ENCODE data around the gene FMN1.

FMN1 gene

DNA sequence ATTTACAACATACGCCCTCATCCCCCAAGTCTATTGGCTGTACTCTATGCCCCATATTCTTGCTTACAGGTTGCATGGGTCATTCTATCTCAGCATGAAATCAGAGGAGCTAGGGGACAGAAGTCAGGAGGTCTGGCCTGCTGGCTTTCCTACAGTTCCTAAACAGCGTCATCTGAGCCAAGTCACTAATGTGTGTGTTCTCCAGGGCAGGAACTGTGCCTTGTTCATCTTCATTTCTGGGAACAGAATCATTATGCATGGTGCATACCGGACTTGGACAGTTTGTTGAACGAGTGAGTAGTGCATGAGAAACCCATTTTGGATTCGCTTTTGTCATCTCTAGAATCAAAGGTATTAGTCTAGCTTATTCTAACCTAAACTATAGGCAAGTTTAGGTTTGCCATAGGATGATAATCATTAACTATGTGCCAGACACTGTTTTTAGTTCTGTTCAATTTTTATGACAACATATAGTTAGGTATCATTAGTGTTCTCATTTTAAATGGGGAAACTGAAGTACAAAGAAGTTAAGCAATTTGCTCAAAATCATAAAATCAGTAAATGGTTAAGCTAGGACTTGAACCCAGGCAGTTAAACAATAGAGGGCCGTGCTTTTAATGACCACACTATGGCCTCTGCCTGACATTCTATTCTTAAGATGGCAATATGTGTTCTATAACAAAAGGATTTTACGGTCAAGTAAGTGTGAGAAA lies 105.2 kb downstream of the FMN1 start:
- H3K23ac ChIP-seq (ENCODE audit: low read length): no peak overlapping the region
- no peaks in the 10 kb centered on the region for H3K36me3 ChIP-seq (ENCODE audit: control insufficient read depth in 1 of 2, insufficient read depth in 2 of 2, low read length in 2 of 2)
- H4K91ac ChIP-seq (ENCODE audit: low read depth, low read length): no peak overlapping the region
- peaks cover 2% of the 10 kb centered on the region for H3K9me3 ChIP-seq (ENCODE audit: insufficient read depth, low read depth, low read length)
- H3K4ac ChIP-seq (ENCODE audit: low read depth, low read length): no peak overlapping the region
- H3K4me1 ChIP-seq (ENCODE audit: control insufficient read depth in 1 of 2, insufficient read depth in 2 of 2, low read length in 2 of 2): no peaks in the 10 kb centered on the region
- no peaks in the 10 kb centered on the region for H3K27me3 ChIP-seq (ENCODE audit: insufficient read depth, low read length)
- H2BK120ac ChIP-seq (ENCODE audit: insufficient read depth, low read length, poor library complexity): no peak overlapping the region
- WGBS (ENCODE audit: extremely low coverage, insufficient coverage, insufficient read length): 100% methylated on average over 1 of the region's 7 CpGs
- no peak overlapping the region for H3K4me2 ChIP-seq (ENCODE audit: low read length)
- no peak overlapping the region for H2AFZ ChIP-seq (ENCODE audit: insufficient read depth, low read length, poor library complexity)
- H3K14ac ChIP-seq (ENCODE audit: low read length): no peak overlapping the region
- no peak overlapping the region for H2BK5ac ChIP-seq (ENCODE audit: low read depth, low read length, poor library complexity)
- no peak overlapping the region for H2AK5ac ChIP-seq (ENCODE audit: low read length)
- no peak for DNase-seq
- no peak overlapping the region for H3K18ac ChIP-seq (ENCODE audit: low read length)
- no peak overlapping the region for H3K27ac ChIP-seq (ENCODE audit: low read depth, low read length)
- H3K4me3 ChIP-seq (ENCODE audit: low read depth, low read length): no peak overlapping the region
- no peak overlapping the region for H4K12ac ChIP-seq (ENCODE audit: low read depth, low read length)
- H3K79me1 ChIP-seq (ENCODE audit: low read length): no peaks in the 10 kb centered on the region
- no peak overlapping the region for H4K8ac ChIP-seq (ENCODE audit: low read depth, low read length)
- no peak overlapping the region for H3K9ac ChIP-seq (ENCODE audit: low read length)
- H3K79me2 ChIP-seq (ENCODE audit: control insufficient read depth, insufficient read depth, low read length, poor library complexity): no peaks in the 10 kb centered on the region
- no peak overlapping the region for H2BK12ac ChIP-seq (ENCODE audit: low read length)

DNA sequence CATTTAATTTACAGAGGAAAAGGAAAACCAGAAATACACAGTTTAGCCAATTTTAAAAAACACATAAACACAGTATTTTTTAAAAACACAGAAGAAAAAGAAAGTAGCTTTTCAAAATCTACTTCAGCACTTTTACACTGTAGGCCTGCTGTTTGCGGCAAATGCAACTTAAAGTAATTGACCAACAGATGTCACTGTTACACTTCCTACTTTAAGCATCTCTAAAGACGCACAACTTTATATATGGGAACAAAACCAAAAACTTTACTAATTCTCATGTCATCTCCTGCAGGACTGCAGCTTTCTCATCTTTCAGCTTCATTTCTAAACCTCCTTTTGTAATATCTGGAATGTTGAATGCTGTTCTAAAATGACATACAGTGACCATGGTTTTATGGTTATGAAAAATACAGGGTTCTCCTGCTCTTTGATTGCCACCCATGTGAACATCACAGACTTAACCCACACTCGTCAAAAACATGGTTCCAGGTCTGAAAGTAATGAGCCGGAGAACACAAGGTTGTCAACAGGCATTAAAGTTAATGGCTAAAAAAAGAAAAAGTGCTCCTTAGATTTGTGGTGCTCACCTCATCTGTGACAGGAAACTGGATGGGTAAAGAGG lies 107.9 kb downstream of the FMN1 start:
- Histone ChIP-seq H3K14ac (ENCODE audit: low read length) (no peak overlapping the region), H3K9ac (ENCODE audit: low read length) (no peak overlapping the region), H3K79me2 (ENCODE audit: control insufficient read depth, insufficient read depth, low read length, poor library complexity) (no peaks in the 10 kb centered on the region), H3K27ac (ENCODE audit: low read depth, low read length) (no peak overlapping the region), H2AK5ac (ENCODE audit: low read length) (no peak overlapping the region), H2BK12ac (ENCODE audit: low read length) (no peak overlapping the region), H3K79me1 (ENCODE audit: low read length) (peaks cover 4% of the 10 kb centered on the region), H3K9me3 (ENCODE audit: insufficient read depth, low read depth, low read length) (no peaks in the 10 kb centered on the region), H4K8ac (ENCODE audit: low read depth, low read length) (no peak overlapping the region), H2BK120ac (ENCODE audit: insufficient read depth, low read length, poor library complexity) (no peak overlapping the region), H4K12ac (ENCODE audit: low read depth, low read length) (no peak overlapping the region), H3K18ac (ENCODE audit: low read length) (no peak overlapping the region), H3K27me3 (ENCODE audit: insufficient read depth, low read length) (no peaks in the 10 kb centered on the region), H3K4me3 (ENCODE audit: low read depth, low read length) (no peak overlapping the region), H2AFZ (ENCODE audit: insufficient read depth, low read length, poor library complexity) (no peak overlapping the region), H3K4me2 (ENCODE audit: low read length) (no peak overlapping the region), H2BK5ac (ENCODE audit: low read depth, low read length, poor library complexity) (no peak overlapping the region), H4K91ac (ENCODE audit: low read depth, low read length) (no peak overlapping the region), H3K36me3 (ENCODE audit: control insufficient read depth in 1 of 2, insufficient read depth in 2 of 2, low read length in 2 of 2) (no peaks in the 10 kb centered on the region), H3K4me1 (ENCODE audit: control insufficient read depth in 1 of 2, insufficient read depth in 2 of 2, low read length in 2 of 2) (peaks cover 6% of the 10 kb centered on the region in 2 experiments), H3K23ac (ENCODE audit: low read length) (no peak overlapping the region), H3K4ac (ENCODE audit: low read depth, low read length) (no peak overlapping the region)
- WGBS (ENCODE audit: extremely low coverage, insufficient coverage, insufficient read length): no CpG with 5 or more reads among the region's 4 CpGs
- DNase-seq: peak in 1 of 2 donors; percentile 74

DNA sequence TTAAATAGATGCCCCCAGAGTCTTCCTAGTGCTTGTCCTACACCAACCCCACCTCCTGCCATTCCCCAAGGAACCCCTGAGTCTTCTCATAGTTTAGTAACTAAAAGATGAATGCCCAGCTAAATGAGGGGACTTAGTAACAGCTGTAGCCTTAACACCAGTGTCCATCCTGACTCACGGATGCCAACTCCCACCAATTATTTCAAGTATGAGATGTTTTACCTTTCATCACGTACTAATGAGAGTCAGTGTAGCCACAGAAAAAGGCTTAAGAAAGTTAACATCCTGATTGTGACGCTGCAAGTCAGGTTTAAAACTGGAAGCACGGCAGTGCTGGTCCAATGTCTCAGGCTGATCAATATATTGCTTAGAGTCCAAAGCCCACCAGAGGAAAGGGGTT lies 109.9 kb downstream of the FMN1 start:
- Histone ChIP-seq H4K91ac (ENCODE audit: low read depth, low read length) (peak overlapping the region; percentile 28), H3K23ac (ENCODE audit: low read length) (no peak overlapping the region), H3K79me1 (ENCODE audit: low read length) (peaks cover 4% of the 10 kb centered on the region), H3K27ac (ENCODE audit: low read depth, low read length) (no peak overlapping the region), H2BK5ac (ENCODE audit: low read depth, low read length, poor library complexity) (no peak overlapping the region), H4K12ac (ENCODE audit: low read depth, low read length) (no peak overlapping the region), H3K18ac (ENCODE audit: low read length) (no peak overlapping the region), H3K9me3 (ENCODE audit: insufficient read depth, low read depth, low read length) (no peaks in the 10 kb centered on the region), H2BK120ac (ENCODE audit: insufficient read depth, low read length, poor library complexity) (peak overlapping the region; percentile 31), H2AK5ac (ENCODE audit: low read length) (no peak overlapping the region), H3K4ac (ENCODE audit: low read depth, low read length) (no peak overlapping the region), H3K4me3 (ENCODE audit: low read depth, low read length) (no peak overlapping the region), H2AFZ (ENCODE audit: insufficient read depth, low read length, poor library complexity) (no peak overlapping the region), H3K4me2 (ENCODE audit: low read length) (no peak overlapping the region), H3K79me2 (ENCODE audit: control insufficient read depth, insufficient read depth, low read length, poor library complexity) (no peaks in the 10 kb centered on the region), H3K36me3 (ENCODE audit: control insufficient read depth in 1 of 2, insufficient read depth in 2 of 2, low read length in 2 of 2) (no peaks in the 10 kb centered on the region), H3K4me1 (ENCODE audit: control insufficient read depth in 1 of 2, insufficient read depth in 2 of 2, low read length in 2 of 2) (peaks cover 6% of the 10 kb centered on the region in 2 experiments), H3K27me3 (ENCODE audit: insufficient read depth, low read length) (no peaks in the 10 kb centered on the region), H4K8ac (ENCODE audit: low read depth, low read length) (no peak overlapping the region), H3K9ac (ENCODE audit: low read length) (no peak overlapping the region), H2BK12ac (ENCODE audit: low read length) (no peak overlapping the region), H3K14ac (ENCODE audit: low read length) (no peak overlapping the region)
- no CpG with 5 or more reads among the region's 4 CpGs for WGBS (ENCODE audit: extremely low coverage, insufficient coverage, insufficient read length)
- peak; percentile 42 to 61 for DNase-seq

DNA sequence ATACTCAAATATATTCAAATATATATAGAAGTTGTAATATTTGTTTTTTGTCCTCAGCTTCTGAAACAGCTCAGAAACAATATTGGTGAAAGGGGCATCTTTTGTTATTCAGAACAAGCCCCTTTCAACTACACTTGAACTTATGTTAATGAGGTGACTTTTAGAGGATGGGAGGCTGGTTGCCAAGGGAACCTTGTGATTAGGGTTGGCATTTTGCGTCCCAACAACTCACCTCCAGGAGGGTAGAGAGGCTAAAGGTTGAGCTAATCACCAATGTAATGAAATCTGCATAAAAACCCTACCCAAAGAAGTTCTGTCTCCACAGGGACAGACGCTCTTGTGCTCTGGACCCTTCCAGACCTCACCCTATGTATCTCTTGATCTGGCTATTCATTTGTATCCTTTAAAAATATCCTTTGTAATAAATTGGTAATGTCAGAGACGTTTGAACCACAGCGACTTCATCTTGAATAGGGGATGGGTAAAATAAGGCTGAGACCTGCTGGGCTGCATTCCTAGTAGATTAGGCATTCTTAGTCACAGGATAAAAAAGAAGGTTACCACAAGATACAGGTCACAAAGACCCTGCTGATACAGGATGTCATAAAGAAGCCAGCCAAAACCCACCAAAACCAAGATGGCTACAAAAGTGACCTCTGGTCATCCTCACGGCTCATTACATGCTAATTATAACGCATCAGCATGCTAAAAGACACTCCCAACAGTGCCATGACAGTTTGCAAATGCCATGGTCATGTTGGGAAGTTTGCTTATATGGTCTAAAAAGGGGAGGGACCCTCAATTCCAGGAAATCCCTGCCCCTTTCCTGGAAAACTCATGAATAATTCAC lies 111.1 kb downstream of the FMN1 start:
- Histone ChIP-seq H2AFZ (ENCODE audit: insufficient read depth, low read length, poor library complexity) (no peak overlapping the region), H3K79me2 (ENCODE audit: control insufficient read depth, insufficient read depth, low read length, poor library complexity) (no peaks in the 10 kb centered on the region), H4K91ac (ENCODE audit: low read depth, low read length) (peak overlapping the region; percentile 41), H3K18ac (ENCODE audit: low read length) (no peak overlapping the region), H2AK5ac (ENCODE audit: low read length) (no peak overlapping the region), H2BK5ac (ENCODE audit: low read depth, low read length, poor library complexity) (peak overlapping the region; percentile 44), H3K4me3 (ENCODE audit: low read depth, low read length) (no peak overlapping the region), H4K12ac (ENCODE audit: low read depth, low read length) (no peak overlapping the region), H3K27me3 (ENCODE audit: insufficient read depth, low read length) (no peaks in the 10 kb centered on the region), H3K9me3 (ENCODE audit: insufficient read depth, low read depth, low read length) (no peaks in the 10 kb centered on the region), H3K36me3 (ENCODE audit: control insufficient read depth in 1 of 2, insufficient read depth in 2 of 2, low read length in 2 of 2) (no peaks in the 10 kb centered on the region), H3K79me1 (ENCODE audit: low read length) (peaks cover 4% of the 10 kb centered on the region), H3K4ac (ENCODE audit: low read depth, low read length) (no peak overlapping the region), H2BK12ac (ENCODE audit: low read length) (peak overlapping the region; percentile 69), H3K9ac (ENCODE audit: low read length) (no peak overlapping the region), H3K4me2 (ENCODE audit: low read length) (peak overlapping the region; percentile 16), H3K14ac (ENCODE audit: low read length) (peak overlapping the region; percentile 38), H2BK120ac (ENCODE audit: insufficient read depth, low read length, poor library complexity) (peak overlapping the region; percentile 52), H3K4me1 (ENCODE audit: control insufficient read depth in 1 of 2, insufficient read depth in 2 of 2, low read length in 2 of 2) (peaks cover 6% of the 10 kb centered on the region in 2 experiments), H3K23ac (ENCODE audit: low read length) (no peak overlapping the region), H4K8ac (ENCODE audit: low read depth, low read length) (peak overlapping the region; percentile 11), H3K27ac (ENCODE audit: low read depth, low read length) (no peak overlapping the region)
- no CpG with 5 or more reads among the region's 6 CpGs for WGBS (ENCODE audit: extremely low coverage, insufficient coverage, insufficient read length)
- peak; percentile 66 to 82 for DNase-seq
